PC-3 (cell line): ENCODE measurements around the gene LENG1. TPM values are rescaled to one million over a fixed set of nuclear protein-coding genes. Genes with fewer than 3 reads are reported as not detected.

Source experiments
- ATAC-seq: fragments of 200-7000 bp; cut with Tn5 transposase; 2 replicates; pipeline ENCODE4 v1.9.1; 2020; ENCODE audit warnings: mild to moderate bottlenecking, moderate library complexity
- BruUV-seq: library from RNA; stranded (reverse); fragments of 400-500 nt; replicated peaks from 2 replicates; lab custom pipeline; 2021; lab: Mats Ljungman, UMichigan
- CTCF ChIA-PET: fragments of 300-600 bp; sonication (Branson Sonifier 250); formaldehyde crosslinking; loops from one replicate; lab custom pipeline; 2022; ENCODE audit warnings: antibody characterized with exemption; lab: Charles Lee
- POLR2A ChIA-PET: fragments of 300-600 bp; sonication (Branson Sonifier 250); formaldehyde crosslinking; loops from one replicate; lab custom pipeline; 2022; ENCODE audit warnings: antibody characterized with exemption; ENCODE audit not compliant: unreplicated experiment; lab: Charles Lee
- DNase-seq: peaks from one replicate; pipeline ENCODE4 v3.0.0-alpha.2; 2015
- H2AFZ ChIP-seq: fragments of 300-600 bp; sonication (generic); 2 replicates; pipeline ENCODE4 v1.6.0; 2016; ENCODE audit warnings: antibody characterized with exemption, low read length
- H3F3A ChIP-seq: fragments of 300-600 bp; sonication (generic); one replicate; pipeline ENCODE4 v1.6.0; 2017; ENCODE audit warnings: antibody characterized with exemption, low read length, control low read depth, mild to moderate bottlenecking; ENCODE audit not compliant: unreplicated experiment
- H3K27ac ChIP-seq: fragments of 300-600 bp; sonication (generic); 2 replicates; pipeline ENCODE4 v1.5.1; 2016; ENCODE audit warnings: mild to moderate bottlenecking, low read length
- H3K27me3 ChIP-seq: fragments of 300-600 bp; sonication (generic); 2 replicates; pipeline ENCODE4 v1.6.1; 2016; ENCODE audit warnings: low read length, mixed read lengths
- H3K36me3 ChIP-seq: fragments of 300-600 bp; sonication (generic); 2 replicates; pipeline ENCODE4 v1.6.1; 2016; ENCODE audit warnings: low read depth, mixed run types, low read length, mixed read lengths
- H3K4me1 ChIP-seq: fragments of 300-600 bp; sonication (generic); 2 replicates; pipeline ENCODE4 v1.5.1; 2016; ENCODE audit warnings: low read length; ENCODE audit not compliant: insufficient read depth
- H3K4me2 ChIP-seq: fragments of 300-600 bp; sonication (generic); 2 replicates; pipeline ENCODE4 v1.6.0; 2016; ENCODE audit warnings: low read length
- H3K4me3 ChIP-seq: fragments of 300-600 bp; sonication (generic); 2 replicates; pipeline ENCODE4 v1.5.1; 2016; ENCODE audit warnings: mild to moderate bottlenecking, low read length, mixed read lengths
- H3K79me2 ChIP-seq: fragments of 300-600 bp; sonication (generic); 2 replicates; pipeline ENCODE4 v1.6.1; 2017; ENCODE audit warnings: low read length, mixed read lengths
- H3K9ac ChIP-seq: fragments of 300-600 bp; sonication (generic); 2 replicates; pipeline ENCODE4 v1.6.0; 2016; ENCODE audit warnings: mild to moderate bottlenecking, low read length
- H3K9me2 ChIP-seq: fragments of 300-600 bp; sonication (generic); replicated peaks from 2 replicates; pipeline ENCODE4 v1.6.1; 2016; ENCODE audit warnings: mixed run types, low read length, mixed read lengths
- H3K9me3 ChIP-seq: fragments of 300-600 bp; sonication (generic); 2 replicates; pipeline ENCODE4 v1.6.1; 2016; ENCODE audit warnings: low read length, mixed read lengths
- H4K20me1 ChIP-seq: fragments of 300-600 bp; sonication (generic); 2 replicates; pipeline ENCODE4 v1.6.1; 2016; ENCODE audit warnings: low read length, mixed read lengths
- CTCF ChIP-seq: fragments of 300-600 bp; sonication (generic); conservative IDR thresholded peaks from 2 replicates; pipeline ENCODE4 v1.5.1; 2017; ENCODE audit warnings: antibody characterized with exemption, low read depth, mild to moderate bottlenecking, low read length
- EZH2 ChIP-seq: fragments of 300-600 bp; sonication (generic); IDR thresholded peaks from one replicate; pipeline ENCODE4 v1.6.1; 2017; ENCODE audit warnings: antibody characterized with exemption, mild to moderate bottlenecking, low read length; ENCODE audit not compliant: unreplicated experiment
- EZH2phosphoT487 ChIP-seq: fragments of 300-600 bp; sonication (generic); IDR thresholded peaks from 2 replicates; pipeline ENCODE4 v1.6.1; 2018; ENCODE audit warnings: mild to moderate bottlenecking, antibody characterized with exemption, low read length, borderline replicate concordance
- intact Hi-C: fragments of 100-400 bp; cut with micrococcal nuclease; formaldehyde crosslinking; loops from 2 replicates; pipeline ENCODE4 v1.9.0; 2023
- total RNA-seq: library from RNA; depleted of rRNA; stranded (reverse); fragments of >200 nt; gene quantifications from 2 replicates; pipeline ENCODE4 v1.2.3, GENCODE V29; 2014

The LENG1 gene
- total RNA-seq, 1 experiment from 2014 or later, result 13.6 TPM

GRCh38 chr19:54164369-54165068 is 5.0 kb upstream of the LENG1 start:
- Histone ChIP-seq H3K79me2 (peaks cover 10% of the 10 kb centered on the region; the same call in 1 of the 2 replicates), H3K9me3 (no peaks in the 10 kb centered on the region), H3K4me2 (peak overlapping the region; percentile 82), H3K9me2 (no peaks in the 10 kb centered on the region), H4K20me1 (no peaks in the 10 kb centered on the region), H3K27ac (no peak overlapping the region), H3K36me3 (no peaks in the 10 kb centered on the region), H3K27me3 (no peaks in the 10 kb centered on the region), H3K4me3 (peak overlapping the region; percentile 61), H2AFZ (peak overlapping the region; percentile 62), H3F3A (no peaks in the 10 kb centered on the region), H3K9ac (no peak overlapping the region), H3K4me1 (peaks cover 27% of the 10 kb centered on the region)
- ChIA-PET CTCF (no interaction called here), POLR2A (interaction anchor here (0.6 kb wide), 1 partner anchor 35 kb away, joined by 11 read pairs; no protein-coding TSS in a partner anchor)
- ATAC-seq, result peak; percentile 49
- no TSS peak for BruUV-seq
- intact Hi-C loops, result loop anchor here (5.0 kb wide), 1 partner anchor 38 kb away; the partner anchor contains the start of gene RPS9
- peak; percentile 94 for DNase-seq
- TF ChIP-seq EZH2 (no peak), CTCF (no peak), EZH2phosphoT487 (no peak)

- Histone ChIP-seq H3K79me2 (peaks cover 22% of the 10 kb centered on the region), H3K27ac (no peak overlapping the region), H3K27me3 (no peaks in the 10 kb centered on the region), H2AFZ (peak overlapping the region; percentile 63), H3K4me1 (peaks cover 38% of the 10 kb centered on the region), H3K4me3 (peak overlapping the region; percentile 71), H3K36me3 (no peaks in the 10 kb centered on the region), H3K9me3 (no peaks in the 10 kb centered on the region), H3K9ac (no peak overlapping the region), H3K4me2 (peak overlapping the region; percentile 82), H3K9me2 (no peaks in the 10 kb centered on the region), H3F3A (no peaks in the 10 kb centered on the region), H4K20me1 (no peaks in the 10 kb centered on the region)
- CTCF ChIA-PET, result no interaction called here
- TF ChIP-seq CTCF, result no peak
- no peak for TF ChIP-seq EZH2
- no peak for TF ChIP-seq EZH2phosphoT487
- POLR2A ChIA-PET, result no interaction called here
- intact Hi-C loops, result loop anchor here (5.0 kb wide), 1 partner anchor 39 kb away; the partner anchor contains the start of gene RPS9
- ATAC-seq (no peak), DNase-seq (no peak)
- BruUV-seq, result no TSS peak
Observed at GRCh38 chr19:54162884-54163283, 3.4 kb upstream of the LENG1 start.

GRCh38 chr19:54162241-54162805 is 2.8 kb upstream of the LENG1 start:
- POLR2A ChIA-PET, result no interaction called here
- Histone ChIP-seq H3K9me3 (no peaks in the 10 kb centered on the region), H4K20me1 (no peaks in the 10 kb centered on the region), H3K36me3 (no peaks in the 10 kb centered on the region), H2AFZ (peak overlapping the region; percentile 63), H3K27ac (no peak overlapping the region), H3K79me2 (peaks cover 23% of the 10 kb centered on the region), H3K4me1 (peaks cover 38% of the 10 kb centered on the region), H3K27me3 (no peaks in the 10 kb centered on the region), H3K9ac (no peak overlapping the region), H3K4me2 (peak overlapping the region; percentile 82), H3F3A (no peaks in the 10 kb centered on the region), H3K9me2 (no peaks in the 10 kb centered on the region), H3K4me3 (peak overlapping the region; percentile 71)
- DNase-seq (peak; percentile 86), ATAC-seq (peak; percentile 11)
- TF ChIP-seq CTCF (no peak), EZH2phosphoT487 (no peak), EZH2 (no peak)
- intact Hi-C loops, result loop anchor here (5.0 kb wide), 1 partner anchor 40 kb away; the partner anchor contains the start of gene RPS9
- CTCF ChIA-PET, result no interaction called here
- BruUV-seq, result no TSS peak
